ENCODE data around the gene SPEG.

The SPEG gene

DNA sequence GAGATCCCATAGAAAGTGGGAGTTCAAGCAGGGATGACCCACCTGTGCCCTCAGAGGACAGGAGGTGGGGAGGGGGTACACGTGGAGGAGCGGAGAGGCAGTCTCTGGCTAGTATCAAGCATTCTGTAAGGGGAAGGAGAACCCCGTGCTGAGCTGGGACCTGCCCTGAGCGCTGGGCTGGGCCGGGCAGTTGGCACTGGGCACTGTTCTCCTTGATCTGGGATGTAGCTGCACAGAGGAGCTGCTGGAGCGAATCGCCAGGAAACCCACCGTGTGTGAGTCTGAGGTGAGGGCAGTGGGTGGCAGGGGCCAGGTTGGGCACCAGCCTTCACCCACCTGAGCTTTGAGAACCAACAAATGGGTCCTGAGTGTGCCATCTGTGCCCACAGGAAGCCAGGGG lies 44.3 kb downstream of the SPEG start:
- DNase-seq (ENCODE audit: low read depth): no peak

DNA sequence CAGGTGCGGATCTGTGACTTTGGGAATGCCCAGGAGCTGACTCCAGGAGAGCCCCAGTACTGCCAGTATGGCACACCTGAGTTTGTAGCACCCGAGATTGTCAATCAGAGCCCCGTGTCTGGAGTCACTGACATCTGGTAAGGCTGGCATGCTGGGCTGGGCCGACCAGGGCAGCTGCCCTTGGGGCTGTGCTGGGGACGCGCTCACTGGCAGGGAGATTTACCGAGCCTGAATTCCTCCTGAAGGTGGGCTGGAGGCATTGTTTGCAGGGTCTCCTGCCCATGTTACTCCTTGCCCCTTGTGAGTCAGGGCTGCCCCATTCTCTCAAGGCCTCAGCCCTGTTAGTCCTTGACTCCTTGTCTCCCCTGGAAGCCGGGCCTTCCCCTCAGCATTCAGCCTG lies 45.4 kb downstream of the SPEG start:
- no peak for DNase-seq (ENCODE audit: low read depth)

DNA sequence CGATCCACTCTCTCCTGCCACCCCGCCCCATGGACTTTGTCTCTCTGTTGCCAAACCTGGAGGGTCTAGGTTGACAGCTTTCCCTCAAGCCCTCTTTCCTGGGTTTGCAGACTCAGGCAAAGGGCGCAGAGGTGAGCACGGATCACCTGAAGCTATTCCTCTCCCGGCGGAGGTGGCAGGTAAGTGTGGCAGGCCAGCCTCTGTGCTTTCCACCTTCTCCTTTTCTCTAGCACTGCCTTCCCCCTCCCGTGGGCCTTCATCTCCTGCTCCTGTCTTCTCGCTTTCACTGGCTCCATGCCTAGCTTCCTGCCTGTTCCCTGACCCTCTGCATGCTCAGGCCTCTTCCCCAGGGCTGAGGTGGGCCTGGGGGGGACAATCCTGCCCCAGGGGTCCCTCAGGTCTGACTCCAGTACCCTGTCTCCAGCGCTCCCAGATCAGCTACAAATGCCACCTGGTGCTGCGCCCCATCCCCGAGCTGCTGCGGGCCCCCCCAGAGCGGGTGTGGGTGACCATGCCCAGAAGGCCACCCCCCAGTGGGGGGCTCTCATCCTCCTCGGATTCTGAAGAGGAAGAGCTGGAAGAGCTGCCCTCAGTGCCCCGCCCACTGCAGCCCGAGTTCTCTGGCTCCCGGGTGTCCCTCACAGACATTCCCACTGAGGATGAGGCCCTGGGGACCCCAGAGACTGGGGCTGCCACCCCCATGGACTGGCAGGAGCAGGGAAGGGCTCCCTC lies 48.2 kb downstream of the SPEG start:
- DNase-seq (ENCODE audit: low read depth): no peak

DNA sequence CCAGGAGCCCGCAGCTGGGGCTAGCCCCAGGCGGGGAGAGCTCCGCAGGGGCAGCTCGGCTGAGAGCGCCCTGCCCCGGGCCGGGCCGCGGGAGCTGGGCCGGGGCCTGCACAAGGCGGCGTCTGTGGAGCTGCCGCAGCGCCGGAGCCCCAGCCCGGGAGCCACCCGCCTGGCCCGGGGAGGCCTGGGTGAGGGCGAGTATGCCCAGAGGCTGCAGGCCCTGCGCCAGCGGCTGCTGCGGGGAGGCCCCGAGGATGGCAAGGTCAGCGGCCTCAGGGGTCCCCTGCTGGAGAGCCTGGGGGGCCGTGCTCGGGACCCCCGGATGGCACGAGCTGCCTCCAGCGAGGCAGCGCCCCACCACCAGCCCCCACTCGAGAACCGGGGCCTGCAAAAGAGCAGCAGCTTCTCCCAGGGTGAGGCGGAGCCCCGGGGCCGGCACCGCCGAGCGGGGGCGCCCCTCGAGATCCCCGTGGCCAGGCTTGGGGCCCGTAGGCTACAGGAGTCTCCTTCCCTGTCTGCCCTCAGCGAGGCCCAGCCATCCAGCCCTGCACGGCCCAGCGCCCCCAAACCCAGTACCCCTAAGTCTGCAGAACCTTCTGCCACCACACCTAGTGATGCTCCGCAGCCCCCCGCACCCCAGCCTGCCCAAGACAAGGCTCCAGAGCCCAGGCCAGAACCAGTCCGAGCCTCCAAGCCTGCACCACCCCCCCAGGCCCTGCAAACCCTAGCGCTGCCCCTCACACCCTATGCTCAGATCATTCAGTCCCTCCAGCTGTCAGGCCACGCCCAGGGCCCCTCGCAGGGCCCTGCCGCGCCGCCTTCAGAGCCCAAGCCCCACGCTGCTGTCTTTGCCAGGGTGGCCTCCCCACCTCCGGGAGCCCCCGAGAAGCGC lies 49.1 kb downstream of the SPEG start:
- DNase-seq (ENCODE audit: low read depth): no peak

DNA sequence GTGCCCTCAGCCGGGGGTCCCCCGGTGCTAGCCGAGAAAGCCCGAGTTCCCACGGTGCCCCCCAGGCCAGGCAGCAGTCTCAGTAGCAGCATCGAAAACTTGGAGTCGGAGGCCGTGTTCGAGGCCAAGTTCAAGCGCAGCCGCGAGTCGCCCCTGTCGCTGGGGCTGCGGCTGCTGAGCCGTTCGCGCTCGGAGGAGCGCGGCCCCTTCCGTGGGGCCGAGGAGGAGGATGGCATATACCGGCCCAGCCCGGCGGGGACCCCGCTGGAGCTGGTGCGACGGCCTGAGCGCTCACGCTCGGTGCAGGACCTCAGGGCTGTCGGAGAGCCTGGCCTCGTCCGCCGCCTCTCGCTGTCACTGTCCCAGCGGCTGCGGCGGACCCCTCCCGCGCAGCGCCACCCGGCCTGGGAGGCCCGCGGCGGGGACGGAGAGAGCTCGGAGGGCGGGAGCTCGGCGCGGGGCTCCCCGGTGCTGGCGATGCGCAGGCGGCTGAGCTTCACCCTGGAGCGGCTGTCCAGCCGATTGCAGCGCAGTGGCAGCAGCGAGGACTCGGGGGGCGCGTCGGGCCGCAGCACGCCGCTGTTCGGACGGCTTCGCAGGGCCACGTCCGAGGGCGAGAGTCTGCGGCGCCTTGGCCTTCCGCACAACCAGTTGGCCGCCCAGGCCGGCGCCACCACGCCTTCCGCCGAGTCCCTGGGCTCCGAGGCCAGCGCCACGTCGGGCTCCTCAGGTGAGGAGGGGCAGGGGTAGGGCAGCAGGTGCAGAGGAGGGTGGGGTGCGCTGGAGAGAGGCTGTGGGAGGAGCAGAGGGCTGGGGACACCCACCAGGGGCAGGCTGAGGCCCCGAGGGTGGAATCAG lies 49.9 kb downstream of the SPEG start:
- no peak for DNase-seq (ENCODE audit: low read depth)

DNA sequence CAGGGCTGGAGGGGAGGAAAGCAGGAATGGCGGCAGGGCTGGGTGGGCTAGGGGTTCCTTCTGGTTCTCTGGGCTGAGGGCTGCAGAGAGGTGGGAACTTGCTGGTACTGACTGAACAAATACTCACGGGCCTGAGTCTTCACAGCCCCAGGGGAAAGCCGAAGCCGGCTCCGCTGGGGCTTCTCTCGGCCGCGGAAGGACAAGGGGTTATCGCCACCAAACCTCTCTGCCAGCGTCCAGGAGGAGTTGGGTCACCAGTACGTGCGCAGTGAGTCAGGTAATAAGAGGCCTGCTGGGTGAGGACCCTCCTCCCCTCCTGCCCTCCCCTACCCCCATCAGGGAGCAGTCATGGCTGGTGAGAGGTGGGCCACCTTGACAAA lies 50.5 kb downstream of the SPEG start:
- DNase-seq (ENCODE audit: low read depth): no peak

DNA sequence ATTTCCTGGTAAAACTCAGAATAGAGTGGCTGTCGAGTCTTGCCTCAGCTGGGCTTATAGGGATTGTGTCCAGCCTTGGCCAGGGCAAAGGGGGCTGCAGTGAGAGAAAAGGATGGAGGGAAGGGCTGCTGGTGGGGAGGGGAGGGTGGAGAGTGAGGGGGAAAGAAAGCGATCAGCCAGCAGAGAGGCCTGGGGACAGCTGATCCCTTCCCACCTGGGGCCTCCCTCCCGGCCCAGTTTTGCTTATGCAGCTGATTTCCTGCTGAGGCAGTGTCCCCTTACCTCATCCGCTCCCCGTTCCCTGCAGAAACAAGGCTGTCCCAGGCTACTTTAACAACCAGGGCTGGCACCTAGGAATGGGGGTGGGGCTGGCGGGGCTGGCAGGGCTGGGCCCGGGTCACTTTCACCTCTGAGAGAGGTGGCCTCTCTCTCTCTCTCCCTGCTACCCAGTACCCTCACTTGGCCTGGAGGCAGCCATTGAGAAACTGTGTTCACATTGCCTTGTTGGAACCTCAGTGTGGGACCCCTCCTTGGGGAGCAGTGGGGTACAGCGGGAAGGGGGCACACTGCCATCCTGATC lies 51.8 kb downstream of the SPEG start:
- no peak for DNase-seq (ENCODE audit: low read depth)

DNA sequence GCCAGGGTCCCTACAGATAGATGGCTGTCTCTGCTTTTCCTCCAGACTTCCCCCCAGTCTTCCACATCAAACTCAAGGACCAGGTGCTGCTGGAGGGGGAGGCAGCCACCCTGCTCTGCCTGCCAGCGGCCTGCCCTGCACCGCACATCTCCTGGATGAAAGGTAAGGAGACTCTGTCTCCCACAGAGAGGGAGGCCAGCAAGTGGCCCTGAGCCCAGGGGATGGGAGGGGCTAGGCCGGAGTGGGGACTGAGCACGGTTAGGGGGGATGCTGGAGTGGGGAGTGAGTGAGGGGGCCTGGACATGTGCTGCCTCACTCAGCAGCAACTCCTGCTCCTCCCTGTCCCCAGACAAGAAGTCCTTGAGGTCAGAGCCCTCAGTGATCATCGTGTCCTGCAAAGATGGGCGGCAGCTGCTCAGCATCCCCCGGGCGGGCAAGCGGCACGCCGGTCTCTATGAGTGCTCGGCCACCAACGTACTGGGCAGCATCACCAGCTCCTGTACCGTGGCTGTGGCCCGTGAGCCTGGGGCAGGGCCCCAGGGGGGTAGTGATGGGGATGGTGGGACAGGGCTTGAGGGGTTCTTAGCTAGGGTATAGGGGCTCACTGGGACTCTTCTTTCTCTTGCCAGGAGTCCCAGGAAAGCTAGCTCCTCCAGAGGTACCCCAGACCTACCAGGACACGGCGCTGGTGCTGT lies 53.7 kb downstream of the SPEG start:
- DNase-seq (ENCODE audit: low read depth): no peak

DNA sequence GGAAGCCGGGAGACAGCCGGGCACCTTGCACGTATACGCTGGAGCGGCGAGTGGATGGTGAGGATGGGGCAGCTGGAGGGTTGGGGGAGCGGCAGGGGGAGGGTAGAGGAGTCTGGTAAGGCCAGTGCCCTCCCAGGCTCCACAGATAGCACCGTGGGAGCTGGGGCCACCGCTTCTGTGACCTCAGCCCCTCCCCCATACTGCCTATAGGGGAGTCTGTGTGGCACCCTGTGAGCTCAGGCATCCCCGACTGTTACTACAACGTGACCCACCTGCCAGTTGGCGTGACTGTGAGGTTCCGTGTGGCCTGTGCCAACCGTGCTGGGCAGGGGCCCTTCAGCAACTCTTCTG lies 54.2 kb downstream of the SPEG start:
- no peak for DNase-seq (ENCODE audit: low read depth)

DNA sequence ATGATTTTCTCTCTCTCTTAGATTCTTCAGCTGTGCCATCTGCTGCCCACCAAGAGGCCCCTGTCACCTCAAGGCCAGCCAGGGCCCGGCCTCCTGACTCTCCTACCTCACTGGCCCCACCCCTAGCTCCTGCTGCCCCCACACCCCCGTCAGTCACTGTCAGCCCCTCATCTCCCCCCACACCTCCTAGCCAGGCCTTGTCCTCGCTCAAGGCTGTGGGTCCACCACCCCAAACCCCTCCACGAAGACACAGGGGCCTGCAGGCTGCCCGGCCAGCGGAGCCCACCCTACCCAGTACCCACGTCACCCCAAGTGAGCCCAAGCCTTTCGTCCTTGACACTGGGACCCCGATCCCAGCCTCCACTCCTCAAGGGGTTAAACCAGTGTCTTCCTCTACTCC lies 54.7 kb downstream of the SPEG start:
- DNase-seq (ENCODE audit: low read depth): no peak

DNA sequence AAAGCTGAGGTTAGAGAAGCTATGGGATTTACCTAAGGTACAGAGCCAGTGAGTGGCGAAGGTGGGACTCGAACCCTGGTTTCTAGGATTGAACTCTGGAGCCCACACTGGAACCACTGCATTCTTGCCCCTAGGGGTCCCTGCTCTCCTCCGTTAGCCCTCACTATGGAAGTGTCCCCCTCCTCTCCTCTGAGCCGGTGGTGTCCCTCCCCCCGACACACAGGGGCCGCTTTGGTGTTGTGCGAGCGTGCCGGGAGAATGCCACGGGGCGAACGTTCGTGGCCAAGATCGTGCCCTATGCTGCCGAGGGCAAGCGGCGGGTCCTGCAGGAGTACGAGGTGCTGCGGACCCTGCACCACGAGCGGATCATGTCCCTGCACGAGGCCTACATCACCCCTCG lies 55.5 kb downstream of the SPEG start:
- no peak for DNase-seq (ENCODE audit: low read depth)

DNA sequence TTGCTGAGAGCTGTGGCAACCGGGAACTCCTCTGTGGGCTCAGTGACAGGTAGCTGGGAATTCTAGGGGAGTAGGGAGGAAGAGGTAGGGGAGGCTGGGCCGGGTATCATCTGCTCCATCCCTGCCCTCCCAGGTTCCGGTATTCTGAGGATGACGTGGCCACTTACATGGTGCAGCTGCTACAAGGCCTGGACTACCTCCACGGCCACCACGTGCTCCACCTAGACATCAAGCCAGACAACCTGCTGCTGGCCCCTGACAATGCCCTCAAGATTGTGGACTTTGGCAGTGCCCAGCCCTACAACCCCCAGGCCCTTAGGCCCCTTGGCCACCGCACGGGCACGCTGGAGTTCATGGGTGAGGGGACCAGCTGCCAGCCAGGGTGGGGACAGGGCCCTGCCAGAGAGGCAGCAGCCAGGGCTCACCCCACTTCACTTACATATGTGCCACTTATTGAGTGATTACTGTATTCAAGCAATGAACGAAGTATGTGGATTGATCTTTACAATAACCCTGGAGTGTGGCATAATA lies 56.0 kb downstream of the SPEG start:
- no peak for DNase-seq (ENCODE audit: low read depth)

DNA sequence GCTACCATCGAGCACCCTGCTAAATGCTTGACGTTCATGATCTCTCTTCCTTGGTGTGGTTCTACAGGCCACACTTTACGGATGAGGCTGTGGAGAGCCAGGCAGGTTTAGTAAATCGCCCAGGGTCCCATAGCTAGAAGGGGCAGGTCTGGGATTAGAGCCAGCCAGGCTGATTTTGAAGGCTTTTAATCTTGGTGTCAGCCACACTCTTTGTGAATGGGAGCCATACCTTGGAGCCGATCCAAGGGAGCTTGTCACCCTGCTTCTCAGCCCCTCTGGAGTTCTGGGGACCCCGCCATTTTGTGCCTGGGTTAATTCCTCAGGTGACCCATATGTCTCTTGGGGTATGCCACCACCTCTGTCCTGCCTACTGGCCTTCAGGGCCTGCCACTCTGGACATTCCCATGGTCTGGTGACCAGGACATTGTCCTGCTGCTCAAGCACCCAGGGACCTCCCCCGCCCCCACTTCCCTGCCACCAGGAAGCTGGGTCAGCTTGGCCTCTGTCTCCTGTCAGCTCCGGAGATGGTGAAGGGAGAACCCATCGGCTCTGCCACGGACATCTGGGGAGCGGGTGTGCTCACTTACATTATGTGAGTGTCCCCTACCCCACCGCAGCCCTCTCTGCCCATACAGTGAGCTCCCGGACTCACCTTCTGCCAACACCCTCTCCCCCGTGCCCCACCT lies 56.8 kb downstream of the SPEG start:
- no peak for DNase-seq (ENCODE audit: low read depth)

DNA sequence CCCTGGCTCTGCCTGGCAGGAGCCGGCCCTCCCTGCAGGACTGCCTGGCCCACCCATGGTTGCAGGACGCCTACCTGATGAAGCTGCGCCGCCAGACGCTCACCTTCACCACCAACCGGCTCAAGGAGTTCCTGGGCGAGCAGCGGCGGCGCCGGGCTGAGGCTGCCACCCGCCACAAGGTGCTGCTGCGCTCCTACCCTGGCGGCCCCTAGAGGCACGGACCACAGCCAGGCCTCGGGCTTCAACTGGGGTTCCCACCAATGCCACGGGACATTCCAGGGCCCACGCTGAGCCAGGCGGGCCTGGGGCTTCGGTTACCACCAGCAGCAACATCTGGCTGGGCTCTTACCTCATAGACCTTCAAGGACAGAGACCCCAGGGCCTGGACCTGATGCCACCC lies 57.9 kb downstream of the SPEG start:
- DNase-seq (ENCODE audit: low read depth): no peak

DNA sequence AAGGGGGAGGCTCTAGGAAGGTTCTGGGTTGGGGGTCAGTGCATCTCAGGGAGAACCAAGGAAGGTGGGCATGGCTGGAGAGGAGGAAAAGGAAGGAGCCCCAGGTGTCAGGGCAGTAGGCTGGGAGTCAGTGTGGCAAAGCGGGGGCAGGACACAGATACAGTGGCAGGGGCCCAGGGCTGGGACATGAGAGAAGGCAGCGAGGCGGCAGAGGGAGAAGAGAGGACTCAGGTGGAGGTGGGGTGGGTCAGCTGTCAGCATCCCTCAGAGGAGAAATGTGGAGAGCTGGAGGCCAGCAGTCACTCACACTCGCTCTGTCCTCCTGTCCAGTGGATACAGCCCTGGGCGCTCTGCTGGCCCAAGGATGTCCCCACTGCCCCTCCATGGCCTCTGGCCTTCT lies 58.4 kb downstream of the SPEG start:
- no peak for DNase-seq (ENCODE audit: low read depth)

DNA sequence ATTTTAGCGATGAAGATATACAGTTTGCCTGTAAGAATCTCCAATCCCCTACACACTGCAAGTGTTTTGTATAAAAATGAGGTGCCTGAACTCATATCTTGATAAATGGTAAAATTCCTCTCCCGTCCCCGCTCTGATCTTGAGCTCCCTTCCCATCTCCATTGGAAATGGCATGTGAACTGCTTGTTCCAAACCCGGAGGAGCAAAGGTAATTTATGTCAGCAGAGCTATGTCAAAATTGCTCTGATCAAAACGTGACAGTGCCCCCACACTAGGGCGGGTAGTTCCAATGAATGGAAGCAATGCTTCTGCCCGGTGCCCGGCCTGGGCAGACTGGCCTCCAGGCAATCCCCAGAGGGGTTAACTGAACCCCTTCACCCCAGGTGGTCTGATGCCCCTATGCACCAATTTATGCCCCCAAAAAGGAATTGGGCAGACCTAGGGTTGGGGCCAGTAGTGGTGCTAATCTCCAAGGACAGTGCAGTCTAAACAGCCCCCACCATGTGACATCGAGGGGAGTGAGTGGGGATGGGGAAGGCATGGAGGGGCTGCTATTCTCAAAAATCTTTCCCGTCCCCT lies 60.4 kb downstream of the SPEG start:
- no peak for DNase-seq (ENCODE audit: low read depth)

DNA sequence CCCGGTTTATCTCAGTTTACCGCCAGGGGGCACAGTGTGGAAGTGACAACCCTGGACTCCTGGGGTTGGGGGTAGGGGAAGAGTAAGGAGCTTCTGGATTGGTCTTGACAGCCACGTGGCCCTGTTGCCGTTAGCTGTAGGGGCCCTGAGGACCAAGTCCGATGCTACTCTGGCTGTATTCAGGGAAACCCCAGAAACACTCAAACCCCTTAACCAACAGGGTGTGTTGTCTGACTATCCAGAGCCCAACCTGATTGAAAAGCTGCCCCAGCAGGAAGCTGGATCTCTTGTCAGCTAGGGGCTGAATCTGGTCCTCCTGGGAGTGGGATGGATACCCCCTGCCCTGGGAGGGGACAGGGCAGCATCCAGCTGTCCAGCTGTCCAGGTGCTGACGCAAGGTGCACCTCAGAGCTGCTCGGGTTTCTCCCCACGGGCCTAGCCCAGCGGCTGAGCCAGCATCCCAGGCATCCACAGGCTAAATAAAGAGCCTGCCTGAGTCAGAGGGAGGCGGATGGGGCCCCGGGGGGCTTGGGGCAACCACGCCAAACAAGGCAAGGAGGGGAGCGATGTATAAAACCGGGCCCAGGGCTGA lies 61.0 kb downstream of the SPEG start:
- DNase-seq (ENCODE audit: low read depth): peak; percentile 47

DNA sequence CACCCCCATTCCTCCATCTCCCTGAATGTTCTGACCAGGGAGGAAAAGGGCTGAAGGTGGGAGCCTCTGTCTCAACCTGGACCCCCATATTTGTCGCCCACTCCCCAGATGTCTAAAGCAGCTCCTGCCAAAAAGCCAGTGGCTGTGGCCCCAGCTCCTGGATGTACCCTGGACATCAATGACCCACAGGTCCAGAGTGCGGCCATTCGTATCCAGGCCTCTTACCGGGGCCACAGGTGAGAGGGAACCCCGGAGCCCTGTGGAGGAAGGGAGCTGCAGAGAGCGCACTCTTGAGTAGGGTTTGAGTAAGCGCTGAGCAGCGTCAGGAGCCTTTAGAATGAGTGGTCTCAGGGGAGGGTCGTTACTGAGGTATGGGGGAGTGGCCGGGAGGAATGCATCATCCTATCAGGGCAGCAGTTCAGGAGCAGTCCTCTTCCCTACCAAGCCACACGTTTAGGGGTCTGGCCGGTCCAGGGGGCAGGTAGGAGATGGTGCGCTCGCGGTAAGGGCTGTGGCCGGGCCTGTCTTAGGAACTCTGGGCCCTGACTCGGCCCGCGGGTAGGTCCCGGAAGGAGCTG lies 61.7 kb downstream of the SPEG start:
- no peak for DNase-seq (ENCODE audit: low read depth)

DNA sequence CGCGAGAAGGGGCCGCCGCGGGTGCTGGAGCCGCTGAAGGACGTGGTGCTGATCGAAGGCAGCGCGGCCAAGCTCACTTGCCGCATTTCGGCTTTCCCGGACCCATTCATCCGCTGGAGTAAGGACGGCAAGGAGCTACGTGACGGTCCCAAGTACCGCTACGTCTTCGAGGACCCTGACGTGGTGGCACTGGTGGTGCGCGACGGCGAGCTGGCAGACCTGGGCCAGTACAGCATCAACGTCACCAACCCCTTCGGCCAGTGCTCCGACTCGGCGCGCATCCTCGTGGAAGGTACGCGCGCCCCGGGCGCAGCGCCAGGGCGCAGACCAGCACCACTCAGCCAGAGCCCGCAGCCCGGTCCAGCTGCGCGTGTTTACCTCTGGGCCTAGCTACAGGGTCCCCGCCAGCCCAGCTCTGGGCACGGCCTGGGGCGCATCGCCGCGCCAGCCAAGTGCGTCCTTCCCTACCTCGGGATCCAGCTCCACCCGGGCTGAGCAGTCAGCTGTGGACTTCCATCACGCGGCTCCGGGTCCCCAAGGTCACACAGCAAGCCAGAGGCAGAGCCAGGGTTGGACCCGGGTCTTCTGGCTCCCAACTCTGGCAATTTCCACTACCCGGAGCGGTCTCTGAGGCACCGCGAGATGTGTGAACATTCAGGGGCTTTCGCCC lies 62.3 kb downstream of the SPEG start:
- no peak for DNase-seq (ENCODE audit: low read depth)

Measured in stromal cell of bone marrow (primary cell).